Mucosa of descending colon (tissue), 3 donors: ENCODE results near the gene LIN28A. TPM values are rescaled to one million over a fixed set of nuclear protein-coding genes. Genes with fewer than 3 reads are reported as not detected.

ENCODE experiments used
- ATAC-seq: fragments of 200-7000 bp; cut with Tn5 transposase; one replicate; pipeline ENCODE4 v1.9.1; 2020; ENCODE audit warnings: mild to moderate bottlenecking, moderate library complexity
- DNase-seq, 3 donors: peaks; one replicate each; pipeline ENCODE4 v3.0.0-alpha.2; 2020
- H3K36me3 ChIP-seq: fragments of 200-600 bp; one replicate; pipeline ENCODE4 v1.8.0; 2021; ENCODE audit warnings: low read depth, mild to moderate bottlenecking
- H3K4me1 ChIP-seq: fragments of 200-600 bp; one replicate; pipeline ENCODE4 v1.8.0; 2021; ENCODE audit warnings: low read depth, mild to moderate bottlenecking
- H3K4me3 ChIP-seq: fragments of 200-600 bp; one replicate; pipeline ENCODE4 v1.8.0; 2021; ENCODE audit warnings: mild to moderate bottlenecking
- H3K9me3 ChIP-seq: fragments of 200-600 bp; one replicate; pipeline ENCODE4 v1.8.0; 2021; ENCODE audit warnings: mild to moderate bottlenecking
- CTCF ChIP-seq: fragments of 200-600 bp; IDR thresholded peaks from one replicate; pipeline ENCODE4 v1.8.0; 2022; ENCODE audit warnings: antibody characterized with exemption, mild to moderate bottlenecking
- intact Hi-C, 2 donors: fragments of 100-400 bp; cut with DNase I in 1 of 2; cut with micrococcal nuclease in 1 of 2; formaldehyde crosslinking; loops; one replicate each; pipeline versions ENCODE4 v1.11.0 to v1.11.1; 2022; cut with DNase I, micrococcal nuclease
- total RNA-seq, 3 donors: library from RNA; stranded (reverse); fragmentation: NEBNext Ultra II Directional in 2 of 3; extraction: Animal tissue kit (Norgen Biotek cat#: 25700) in 2 of 3; gene quantifications; one replicate each; pipeline versions ENCODE4 v1.2.1 to v1.2.4, GENCODE V29; 2021 to 2023
- donor health status: DM: no; HTN: no; CAD: no; lungs with moderate emphysema.
- donor health status: DM: no; HTN: no; CAD: no.
- donor health status: DM: no; HTN: yes; CAD: no.

LIN28A gene
- total RNA-seq, 3 donors from 2014 or later = not detected

DNA sequence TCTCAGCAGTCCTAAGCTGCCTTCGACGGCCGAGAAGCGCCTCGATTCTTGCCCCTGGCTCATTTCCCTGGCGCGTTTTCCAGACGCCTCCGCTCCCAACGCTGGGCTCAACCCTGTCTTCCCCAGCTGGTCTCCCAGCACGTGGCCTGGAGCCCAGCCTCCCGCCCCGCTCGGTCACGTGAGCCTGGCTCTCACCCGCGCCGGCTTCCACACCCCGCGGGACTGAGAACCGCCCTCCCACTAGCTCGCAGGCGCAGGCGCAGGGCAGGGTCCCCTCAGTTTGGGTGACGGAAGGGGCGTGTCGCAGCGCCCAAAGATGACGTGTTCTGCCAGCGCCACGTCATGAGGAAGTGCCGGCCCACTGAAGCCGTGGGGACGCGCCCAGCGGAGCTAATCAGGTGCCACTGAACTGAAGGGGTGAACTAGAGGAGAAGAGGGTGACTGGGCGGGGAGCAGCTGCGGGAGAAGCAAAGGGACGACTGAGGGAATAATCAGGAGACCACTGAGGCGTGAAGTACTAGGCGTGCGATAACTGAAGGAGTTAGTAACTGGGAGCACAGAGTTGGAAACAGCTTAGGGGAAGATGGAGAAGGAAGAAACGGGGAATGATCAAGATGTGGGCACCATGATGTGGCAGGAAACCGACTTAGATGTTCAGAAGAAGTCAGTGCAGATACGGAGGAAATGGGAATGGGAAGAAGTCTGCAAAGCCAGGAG is 21.5 kb downstream of the LIN28A start, which contains the start of gene DHDDS:
Gene DHDDS (plus strand): TSS at position 343 of the 717 bp plus-strand sequence. CDS start 625 bp downstream, outside the sequence.
- DNase-seq (peak; percentile 99), ATAC-seq (peak; percentile 98)
- intact Hi-C loops = no loop called here
- Histone ChIP-seq H3K4me3 (peak within 1 kb of the TSS; percentile 39), H3K9me3 (no peaks in the 10 kb centered on the region), H3K36me3 (no peaks in the 10 kb centered on the region), H3K4me1 (peaks cover 12% of the 10 kb centered on the region)
- no peak for TF ChIP-seq CTCF

- no peaks in the 10 kb centered on the region for H3K9me3 ChIP-seq
- no peak for TF ChIP-seq CTCF
- H3K4me3 ChIP-seq = peak overlapping the region; percentile 39
- peak in 1 of 3 donors; percentile 48 for DNase-seq
- peaks cover 12% of the 10 kb centered on the region for H3K4me1 ChIP-seq
- ATAC-seq = peak; percentile 68
- no peaks in the 10 kb centered on the region for H3K36me3 ChIP-seq
- intact Hi-C loops = no loop called here
Observed at GRCh38 chr1:26432793-26433192, 22.2 kb downstream of the LIN28A start.

- no peak overlapping the region for H3K4me3 ChIP-seq
- no peak for DNase-seq
- H3K4me1 ChIP-seq = peaks cover 12% of the 10 kb centered on the region
- H3K9me3 ChIP-seq = no peaks in the 10 kb centered on the region
- H3K36me3 ChIP-seq = no peaks in the 10 kb centered on the region
- intact Hi-C loops = no loop called here
- ATAC-seq = no peak
- no peak for TF ChIP-seq CTCF
Observed at GRCh38 chr1:26434161-26434752, 23.6 kb downstream of the LIN28A start.

DNA sequence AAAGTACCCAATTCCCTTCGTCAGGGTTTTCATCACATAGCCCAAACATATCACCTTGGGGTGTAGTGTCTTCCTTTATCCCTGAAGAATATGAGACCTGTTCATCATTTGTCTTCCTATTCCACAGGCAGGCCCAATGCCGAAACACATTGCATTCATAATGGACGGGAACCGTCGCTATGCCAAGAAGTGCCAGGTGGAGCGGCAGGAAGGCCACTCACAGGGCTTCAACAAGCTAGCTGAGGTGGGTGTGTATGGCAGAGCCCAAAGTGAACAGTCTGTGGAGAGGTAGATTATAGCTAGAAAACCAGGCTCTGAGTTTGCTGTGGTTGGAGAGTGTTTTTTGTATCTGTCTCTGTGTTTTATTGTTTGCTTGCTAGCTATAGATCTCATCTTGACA is 27.4 kb downstream of the LIN28A start:
- no peaks in the 10 kb centered on the region for H3K9me3 ChIP-seq
- DNase-seq (no peak), ATAC-seq (no peak)
- peaks cover 12% of the 10 kb centered on the region for H3K4me1 ChIP-seq
- intact Hi-C loops = no loop called here
- no peak for TF ChIP-seq CTCF
- peaks cover 16% of the 10 kb centered on the region for H3K36me3 ChIP-seq
- H3K4me3 ChIP-seq = no peak overlapping the region

DNA sequence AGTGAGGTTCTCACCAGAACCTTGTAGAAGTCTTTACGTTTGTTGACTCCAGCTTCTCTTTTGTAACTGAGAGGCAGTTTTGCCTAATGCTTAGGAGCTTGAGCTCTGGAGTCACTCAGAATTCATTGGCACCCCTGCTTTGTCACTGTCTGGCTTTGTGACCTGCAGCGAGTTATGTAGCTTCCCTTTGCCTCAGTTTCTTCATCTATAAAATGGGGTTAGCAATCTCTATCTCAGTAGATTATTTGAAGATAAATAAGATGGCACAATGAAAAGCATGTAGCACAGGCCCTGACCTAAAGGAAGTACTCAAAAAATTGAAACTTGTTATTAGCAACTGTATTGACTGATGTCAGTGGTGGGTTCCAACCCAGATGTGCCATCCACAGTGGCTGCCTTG is 29.6 kb downstream of the LIN28A start:
- intact Hi-C loops = no loop called here
- no peak for TF ChIP-seq CTCF
- H3K4me3 ChIP-seq = no peak overlapping the region
- ATAC-seq = no peak
- H3K36me3 ChIP-seq = peaks cover 19% of the 10 kb centered on the region
- H3K4me1 ChIP-seq = no peaks in the 10 kb centered on the region
- no peaks in the 10 kb centered on the region for H3K9me3 ChIP-seq
- no peak for DNase-seq
